ENCODE data around the gene MTA1.
A peak's percentile ranks its signal among the peaks of the same experiment; 100 is the strongest.

MTA1 gene

DNA sequence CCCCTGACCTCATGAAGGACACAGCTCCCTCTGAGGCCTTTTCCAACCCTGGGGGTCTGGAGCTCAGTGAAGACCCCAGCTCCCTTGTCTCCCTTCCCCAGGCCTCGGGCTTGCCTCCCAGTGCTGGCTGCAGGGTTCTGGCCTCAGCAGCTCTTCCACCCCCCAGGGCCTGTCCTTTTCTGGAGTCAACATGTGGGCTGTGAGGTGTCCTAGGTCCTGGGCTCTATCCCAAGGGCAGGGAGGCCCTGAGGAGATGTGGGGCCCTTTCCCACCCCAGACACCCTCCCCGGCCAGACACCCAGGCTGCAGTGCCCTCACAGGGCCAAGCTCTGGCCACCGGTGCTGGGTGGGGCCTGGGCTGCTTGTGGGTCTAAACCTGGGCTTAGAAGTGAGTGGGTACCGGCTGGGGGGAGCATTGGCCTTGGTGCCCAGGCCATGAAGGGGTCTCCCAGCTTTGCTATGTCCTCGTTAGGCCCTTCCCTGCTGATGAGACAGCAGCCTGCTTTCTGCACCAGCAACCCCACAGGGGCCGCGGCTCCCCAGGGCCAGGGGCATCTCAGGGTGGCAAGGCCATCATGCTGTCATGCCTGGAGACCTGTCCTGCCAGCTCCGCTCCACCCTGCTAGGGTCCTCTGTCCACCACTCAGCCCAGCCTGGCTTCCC lies 52.3 kb downstream of the MTA1 start:
- POLR2A ChIA-PET (ENCODE audit: low non-redundant PET): no interaction called here

DNA sequence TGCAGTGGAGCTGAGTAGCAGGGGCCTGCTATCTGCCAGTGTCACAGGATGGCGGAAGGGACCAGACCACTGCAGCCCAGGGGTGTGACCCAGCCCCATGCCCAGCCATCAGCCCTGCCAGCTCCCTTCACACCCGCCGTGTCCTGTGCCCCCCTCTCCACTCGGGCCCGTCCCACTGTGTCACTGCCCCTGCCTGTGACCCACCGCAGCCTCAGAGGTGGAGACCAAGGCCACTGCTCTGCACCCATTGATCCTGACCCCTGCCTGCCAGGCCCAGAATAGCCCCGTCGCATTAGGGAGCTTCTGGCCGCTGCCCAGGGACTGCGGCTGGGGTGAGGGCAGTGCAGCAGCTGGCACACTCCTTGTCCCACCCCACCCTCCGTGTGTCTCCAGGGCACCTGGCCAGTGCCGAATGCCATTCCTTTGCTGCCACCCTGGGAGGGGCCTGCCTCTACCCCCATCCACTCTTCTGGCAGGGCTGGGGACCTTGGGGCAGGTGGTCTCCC lies 52.9 kb downstream of the MTA1 start:
- ChIA-PET POLR2A (ENCODE audit: low non-redundant PET) (no interaction called here), CTCF (interaction anchor here (0.6 to 2.8 kb wide), 5 partner anchors 8 to 401 kb away, joined by 4 to 19 read pairs (median 5); no protein-coding TSS in a partner anchor)
- peak; percentile 12; the same call in 1 of the 2 replicates for TF ChIP-seq CTCF (conservative IDR thresholded peaks at IDR 0.05; ENCODE audit: low read depth)
- no peak for DNase-seq (ENCODE audit: low spot score)
- peak overlapping the region; percentile 100 for H3K27ac ChIP-seq

More for the DNA sequence above, 52.3 kb downstream of the MTA1 start:
- H3K27ac ChIP-seq: peak overlapping the region; percentile 100
- no peak for TF ChIP-seq CTCF (conservative IDR thresholded peaks at IDR 0.05; ENCODE audit: low read depth)
- DNase-seq (ENCODE audit: low spot score): no peak
- CTCF ChIA-PET: interaction anchor here (0.6 to 2.8 kb wide), 4 partner anchors 9 to 400 kb away, joined by 4 to 19 read pairs (median 9); no protein-coding TSS in a partner anchor

- no peak for TF ChIP-seq CTCF (conservative IDR thresholded peaks at IDR 0.05; ENCODE audit: low read depth)
- DNase-seq (ENCODE audit: low spot score): no peak
- peak overlapping the region; percentile 100 for H3K27ac ChIP-seq
- POLR2A ChIA-PET (ENCODE audit: low non-redundant PET): no interaction called here
- CTCF ChIA-PET: interaction anchor here (0.6 to 2.8 kb wide), 4 partner anchors 8 to 25 kb away, joined by 3 to 19 read pairs (median 9); no protein-coding TSS in a partner anchor
Measured at GRCh38 chr14:105473033-105473676, 53.5 kb downstream of the MTA1 start.

DNA sequence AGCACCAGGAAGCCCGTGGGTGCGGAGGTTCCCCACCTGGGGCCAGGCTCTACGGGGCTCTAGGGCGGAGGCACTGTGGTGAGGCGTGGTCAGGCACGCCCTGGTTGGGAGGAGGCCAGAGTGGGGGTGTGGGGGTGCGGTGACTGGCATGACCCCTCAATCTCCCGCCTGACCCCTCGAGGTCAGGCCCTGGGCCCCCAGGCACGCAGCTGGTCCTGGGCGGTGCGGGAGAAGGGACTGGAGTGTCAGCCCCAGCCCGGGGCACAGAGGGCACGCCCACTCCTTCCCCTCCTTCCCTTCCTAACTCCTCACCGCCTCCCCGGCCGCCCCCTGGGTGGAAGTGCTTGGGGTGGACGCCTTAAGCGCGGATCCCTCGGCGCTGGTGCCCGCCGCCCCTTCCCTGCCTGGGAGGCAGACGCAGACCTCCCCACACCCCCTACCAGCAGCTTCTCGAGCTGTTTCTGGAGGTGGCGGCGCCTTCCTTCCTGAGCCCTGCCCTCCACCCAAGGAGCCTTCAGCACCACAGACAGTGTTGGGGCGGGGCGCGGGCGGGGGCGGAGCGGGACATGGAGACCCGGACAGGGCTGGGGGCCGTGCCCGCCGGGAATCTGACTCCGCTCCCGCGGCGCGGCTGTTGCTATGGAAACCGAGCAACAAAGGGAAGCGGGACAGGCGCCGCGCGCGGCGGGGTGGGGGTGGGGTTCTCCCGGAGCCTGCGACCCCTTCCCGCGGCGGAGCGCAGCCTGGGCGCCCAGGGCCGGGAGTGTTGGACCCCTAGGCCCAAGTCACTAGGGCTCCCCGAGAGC lies 54.3 kb downstream of the MTA1 start:
- ChIA-PET POLR2A (ENCODE audit: low non-redundant PET) (interaction anchor here (0.5 kb wide), 1 partner anchor 22 kb away, joined by 8 read pairs; no protein-coding TSS in a partner anchor), CTCF (interaction anchor here (0.6 to 2.8 kb wide), 3 partner anchors 16 to 25 kb away, joined by 3 to 19 read pairs (median 5); no protein-coding TSS in a partner anchor)
- TF ChIP-seq CTCF (conservative IDR thresholded peaks at IDR 0.05; ENCODE audit: low read depth): no peak
- peak; percentile 93 for DNase-seq (ENCODE audit: low spot score)
- H3K27ac ChIP-seq: peak overlapping the region; percentile 100

DNA sequence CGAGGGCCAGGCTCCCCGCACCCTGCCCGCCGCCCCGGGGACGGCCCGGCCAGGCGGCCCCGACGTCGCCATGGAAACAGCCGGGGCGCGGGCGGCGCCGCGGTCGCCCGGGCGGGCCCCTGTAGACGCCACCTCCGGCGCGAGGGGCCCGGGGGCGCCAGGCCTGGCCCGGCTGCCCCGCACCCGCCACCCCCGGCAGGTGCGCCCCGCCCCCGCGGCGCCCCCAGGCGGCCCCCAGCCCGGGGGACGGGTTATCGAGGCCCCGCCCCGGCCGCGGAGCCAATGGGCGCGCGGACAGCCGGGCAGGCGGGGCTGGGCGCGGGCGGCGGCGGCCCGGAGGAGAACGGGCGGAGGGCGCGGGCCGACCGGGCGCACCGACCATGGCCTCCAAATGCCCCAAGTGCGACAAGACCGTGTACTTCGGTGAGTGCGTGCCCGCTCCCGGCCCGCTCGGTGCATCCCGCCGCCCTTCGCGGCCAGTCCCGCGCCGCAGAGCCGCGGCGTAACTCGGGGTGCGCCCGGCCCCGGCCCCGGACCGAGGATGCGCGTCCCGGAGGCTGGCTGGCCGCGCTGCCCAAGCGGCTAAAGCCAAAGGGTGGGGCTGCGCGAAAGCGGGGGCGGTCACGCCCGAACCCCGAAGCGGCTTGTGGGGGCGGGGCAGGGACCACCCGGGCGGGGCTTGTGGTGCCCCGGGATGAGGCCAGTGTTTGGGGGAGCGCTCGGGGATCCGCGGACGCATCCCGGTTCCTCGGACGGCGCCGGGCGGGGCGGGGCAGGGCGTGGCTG lies 55.0 kb downstream of the MTA1 start, which contains the start of gene CRIP2:
Gene CRIP2, plus strand, starts transcription at position 339 of the 786 bp plus-strand sequence. Its CDS starts 42 bp downstream, at position 381.
- no peak for TF ChIP-seq CTCF (conservative IDR thresholded peaks at IDR 0.05; ENCODE audit: low read depth)
- peak; percentile 77 for DNase-seq (ENCODE audit: low spot score)
- POLR2A ChIA-PET (ENCODE audit: low non-redundant PET): interaction anchor here (0.5 to 0.7 kb wide), 2 partner anchors 23 to 507 kb away, joined by 3 to 8 read pairs; no protein-coding TSS in a partner anchor
- peak within 1 kb of the TSS; percentile 100 for H3K27ac ChIP-seq
- CTCF ChIA-PET: no interaction called here
